CD4-positive, alpha-beta T cell treated with Interleukin-4 for 4 hours (primary cell): ENCODE data around the gene VASP.

Source experiments
- DNase-seq: peaks from one replicate; pipeline ENCODE4 v3.0.0-alpha.2; 2020

VASP gene

GRCh38 chr19:45517238-45517637, 10.0 kb downstream of the VASP start:
- no peak for DNase-seq

- DNase-seq = no peak
These were observed 10.6 kb downstream of the VASP start for GRCh38 chr19:45517641-45518468.

- DNase-seq = no peak
These were observed 11.2 kb downstream of the VASP start for GRCh38 chr19:45518469-45518826.

GRCh38 chr19:45522010-45522941, 15.0 kb downstream of the VASP start:
- no peak for DNase-seq

GRCh38 chr19:45523642-45524256, 16.5 kb downstream of the VASP start:
- peak; percentile 80 for DNase-seq

GRCh38 chr19:45524575-45525129, 17.4 kb downstream of the VASP start:
- no peak for DNase-seq

GRCh38 chr19:45526143-45526542, 18.9 kb downstream of the VASP start:
- no peak for DNase-seq

- no peak for DNase-seq
These were observed 19.7 kb downstream of the VASP start for GRCh38 chr19:45526971-45527370.

- DNase-seq = no peak
These were observed 20.5 kb downstream of the VASP start for GRCh38 chr19:45527731-45528130.

GRCh38 chr19:45528149-45528743, 21.0 kb downstream of the VASP start:
- no peak for DNase-seq

- no peak for DNase-seq
These were observed 21.6 kb downstream of the VASP start for GRCh38 chr19:45528744-45529419.

- no peak for DNase-seq
These were observed 22.1 kb downstream of the VASP start for GRCh38 chr19:45529420-45529785.

GRCh38 chr19:45531349-45531748, 24.1 kb downstream of the VASP start:
- DNase-seq = no peak

- no peak for DNase-seq
These were observed 32.2 kb downstream of the VASP start for GRCh38 chr19:45539459-45539858.

- no peak for DNase-seq
These were observed 35.0 kb downstream of the VASP start for GRCh38 chr19:45542234-45542668.

GRCh38 chr19:45547211-45547770, 40.0 kb downstream of the VASP start:
- DNase-seq = no peak

GRCh38 chr19:45547965-45548609, 40.8 kb downstream of the VASP start:
- DNase-seq = no peak

GRCh38 chr19:45553464-45553863, 46.2 kb downstream of the VASP start:
- DNase-seq = no peak

GRCh38 chr19:45554481-45554880, 47.2 kb downstream of the VASP start:
- no peak for DNase-seq

GRCh38 chr19:45556835-45557234, 49.6 kb downstream of the VASP start:
- DNase-seq = no peak

- DNase-seq = peak; percentile 73
These were observed 51.2 kb downstream of the VASP start for GRCh38 chr19:45558399-45558878.
